H9 (cell line): ENCODE measurements around the gene BTBD1. TPM values are rescaled to one million over a fixed set of nuclear protein-coding genes. Genes with fewer than 3 reads are reported as not detected.

ENCODE experiments used
- DNase-seq: peaks from one replicate; pipeline ENCODE4 v3.0.0-alpha.2; 2017
- H2AFZ ChIP-seq: one replicate; pipeline ENCODE4 v1.6.1; 2013; ENCODE audit warnings: mild to moderate bottlenecking, low read length, control low read depth, moderate library complexity
- H2AK5ac ChIP-seq: 2 replicates; pipeline ENCODE4 v1.6.1; 2013; ENCODE audit warnings: low read length, control low read depth, mixed read lengths; ENCODE audit not compliant: insufficient read length
- H2BK120ac ChIP-seq: one replicate; pipeline ENCODE4 v1.6.1; 2013; ENCODE audit warnings: low read depth, mild to moderate bottlenecking, low read length, control low read depth, inconsistent platforms; ENCODE audit not compliant: poor library complexity, severe bottlenecking
- H2BK12ac ChIP-seq: 2 replicates; pipeline ENCODE4 v1.6.1; 2013; ENCODE audit warnings: low read length, control low read depth, mixed read lengths, low read depth; ENCODE audit not compliant: insufficient read length
- H2BK15ac ChIP-seq: 2 replicates; pipeline ENCODE4 v1.6.1; 2013; ENCODE audit warnings: low read depth, low read length, control low read depth
- H2BK20ac ChIP-seq: one replicate; pipeline ENCODE4 v1.6.1; 2013; ENCODE audit warnings: low read depth, mild to moderate bottlenecking, low read length, control low read depth, inconsistent platforms; ENCODE audit not compliant: poor library complexity, severe bottlenecking
- H2BK5ac ChIP-seq: 2 replicates; pipeline ENCODE4 v1.6.1; 2013; ENCODE audit warnings: low read length, control low read depth, mixed read lengths; ENCODE audit not compliant: insufficient read length
- H3K14ac ChIP-seq: 2 replicates; pipeline ENCODE4 v1.6.1; 2013; ENCODE audit warnings: low read length, control low read depth; ENCODE audit not compliant: insufficient read depth
- H3K18ac ChIP-seq: 2 replicates; pipeline ENCODE4 v1.6.1; 2013; ENCODE audit warnings: low read depth, mild to moderate bottlenecking, mixed read lengths, low read length, control low read depth; ENCODE audit not compliant: insufficient read length
- H3K23ac ChIP-seq: 2 replicates; pipeline ENCODE4 v1.6.1; 2013; ENCODE audit warnings: low read length, control low read depth, mixed read lengths, low read depth; ENCODE audit not compliant: insufficient read length
- H3K23me2 ChIP-seq: 2 replicates; pipeline ENCODE4 v1.6.1; 2013; ENCODE audit warnings: low read depth, mild to moderate bottlenecking, mixed read lengths, low read length, control low read depth; ENCODE audit not compliant: insufficient read length, poor library complexity, severe bottlenecking
- H3K27ac ChIP-seq: 2 replicates; pipeline ENCODE4 v1.5.1; 2013; ENCODE audit warnings: low read length, control low read depth, mixed read lengths, low read depth; ENCODE audit not compliant: insufficient read length
- H3K27me3 ChIP-seq: 2 replicates; pipeline ENCODE4 v1.6.1; 2013; ENCODE audit warnings: low read length, control low read depth, inconsistent platforms; ENCODE audit not compliant: insufficient read depth
- H3K4ac ChIP-seq: 2 replicates; pipeline ENCODE4 v1.6.1; 2013; ENCODE audit warnings: low read depth, mild to moderate bottlenecking, control low read depth, inconsistent platforms, low read length, moderate library complexity
- H3K4me1 ChIP-seq: 2 replicates; pipeline ENCODE4 v1.6.1; 2013; ENCODE audit warnings: low read length, control low read depth, inconsistent platforms; ENCODE audit not compliant: insufficient read depth
- H3K4me2 ChIP-seq: 2 replicates; pipeline ENCODE4 v1.6.1; 2013; ENCODE audit warnings: low read length, control low read depth, mixed read lengths; ENCODE audit not compliant: insufficient read length, insufficient read depth
- H3K56ac ChIP-seq: 2 replicates; pipeline ENCODE4 v1.6.1; 2013; ENCODE audit warnings: low read depth, mild to moderate bottlenecking, mixed read lengths, low read length, control low read depth; ENCODE audit not compliant: insufficient read length
- H3K79me1 ChIP-seq: 2 replicates; pipeline ENCODE4 v1.6.1; 2013; ENCODE audit warnings: low read depth, mild to moderate bottlenecking, moderate library complexity, low read length, control low read depth, inconsistent platforms; ENCODE audit not compliant: insufficient read depth, poor library complexity, severe bottlenecking
- H3K79me2 ChIP-seq: 2 replicates; pipeline ENCODE4 v1.6.1; 2013; ENCODE audit warnings: low read length, control low read depth, inconsistent platforms; ENCODE audit not compliant: insufficient read depth
- H3K9ac ChIP-seq: 2 replicates; pipeline ENCODE4 v1.6.1; 2013; ENCODE audit warnings: low read length, control low read depth, mixed read lengths; ENCODE audit not compliant: insufficient read length; ENCODE audit errors: extremely low read depth
- H3K9me3 ChIP-seq: one replicate; pipeline ENCODE4 v1.6.1; 2013; ENCODE audit warnings: low read depth, low read length, inconsistent platforms; ENCODE audit not compliant: control insufficient read depth
- H3T11ph ChIP-seq: one replicate; pipeline ENCODE4 v1.6.1; 2013; ENCODE audit warnings: mild to moderate bottlenecking, low read length, control low read depth, inconsistent platforms
- H4K20me1 ChIP-seq: one replicate; pipeline ENCODE4 v1.6.1; 2013; ENCODE audit not compliant: control insufficient read depth, insufficient read length, insufficient read depth
- H4K5ac ChIP-seq: 2 replicates; pipeline ENCODE4 v1.6.1; 2013; ENCODE audit warnings: low read depth, mild to moderate bottlenecking, mixed read lengths, low read length, control low read depth; ENCODE audit not compliant: insufficient read length
- H4K8ac ChIP-seq: replicated peaks from 2 replicates; pipeline ENCODE4 v1.6.1; 2013; ENCODE audit warnings: low read length, control low read depth, mixed read lengths, low read depth; ENCODE audit not compliant: insufficient read length
- H4K91ac ChIP-seq: 2 replicates; pipeline ENCODE4 v1.6.1; 2013; ENCODE audit warnings: low read depth, mild to moderate bottlenecking, moderate library complexity, mixed read lengths, low read length, control low read depth; ENCODE audit not compliant: insufficient read length
- H3K27ac Mint-ChIP-seq, 3 experiments: 2 replicates in 2 of 3; 3 replicates in 1 of 3; pipeline ENCODE4 v1.8.0; 2020 to 2021; ENCODE audit warnings: mixed read lengths in 3 of 3, mild to moderate bottlenecking in 1 of 3, moderate library complexity in 1 of 3
- H3K27me3 Mint-ChIP-seq: 2 replicates; pipeline ENCODE4 v1.8.0; 2021; ENCODE audit warnings: low read depth, mild to moderate bottlenecking, moderate library complexity, mixed read lengths
- H3K36me3 Mint-ChIP-seq, 3 experiments: 2 replicates in 2 of 3; 3 replicates in 1 of 3; pipeline ENCODE4 v1.8.0; 2020 to 2021; ENCODE audit warnings: low read depth in 3 of 3, mixed read lengths in 3 of 3; ENCODE audit not compliant: insufficient read depth in 1 of 3
- H3K4me1 Mint-ChIP-seq, 2 experiments: 2 replicates each; pipeline ENCODE4 v1.8.0; 2020; ENCODE audit warnings: mixed read lengths in 2 of 2
- H3K4me3 Mint-ChIP-seq, 2 experiments: 2 replicates in 1 of 2; 3 replicates in 1 of 2; pipeline ENCODE4 v1.8.0; 2020 to 2021; ENCODE audit warnings: mild to moderate bottlenecking in 2 of 2, mixed read lengths in 2 of 2, moderate library complexity in 1 of 2
- H3K9me3 Mint-ChIP-seq, 2 experiments: 2 replicates in 1 of 2; 3 replicates in 1 of 2; pipeline ENCODE4 v1.8.0; 2020; ENCODE audit warnings: mild to moderate bottlenecking in 2 of 2, mixed read lengths in 2 of 2, moderate library complexity in 1 of 2
- CTCF ChIP-seq: fragments of 200-600 bp; sonication (generic); conservative IDR thresholded peaks from 3 replicates; pipeline ENCODE4 v1.8.0; 2021; ENCODE audit warnings: antibody characterized with exemption, mild to moderate bottlenecking
- WGBS: extraction: QIAGEN DNeasy Blood & Tissue Kit; methylation state at CpG from one replicate; pipeline ENCODE4 v1.1.7; 2013; ENCODE audit warnings: missing lambda C conversion rate, low lambda C conversion rate, mixed read lengths; ENCODE audit not compliant: insufficient read length; ENCODE audit errors: extremely low coverage; 5-methylcytosine and 5-hydroxymethylcytosine counted together
- total RNA-seq: library from RNA; stranded (reverse); gene quantifications from 2 replicates; pipeline ENCODE4 v1.2.1, GENCODE V29; 2021

The BTBD1 gene
- total RNA-seq, 1 experiment from 2014 or later: 43.3 TPM

- no peak overlapping the region for H3K56ac ChIP-seq
- no peak overlapping the region for H3T11ph ChIP-seq
- H3K79me1 ChIP-seq: no peaks in the 10 kb centered on the region
- no peak overlapping the region for H2BK120ac ChIP-seq
- Mint-ChIP-seq H3K4me1 (peaks cover 24 to 27% of the 10 kb centered on the region in 2 experiments), H3K4me3 (no peak overlapping the region), H3K27ac (no peak overlapping the region), H3K27me3 (peaks cover 3% of the 10 kb centered on the region; the same call in 1 of the 2 replicates), H3K36me3 (peaks cover 12 to 40% (median 30%) of the 10 kb centered on the region in 3 experiments), H3K9me3 (peaks cover 5 to 10% of the 10 kb centered on the region in 2 experiments; a peak in 3 of 5 replicates)
- no peak for DNase-seq
- no peak overlapping the region for H2AK5ac ChIP-seq
- no peak overlapping the region for H4K91ac ChIP-seq
- no peak overlapping the region for H3K23ac ChIP-seq
- TF ChIP-seq CTCF: no peak
- no peak overlapping the region for H2BK15ac ChIP-seq
- no peak overlapping the region for H3K4ac ChIP-seq
- H2BK12ac ChIP-seq: no peak overlapping the region
- no peaks in the 10 kb centered on the region for H3K27me3 ChIP-seq
- H2AFZ ChIP-seq: no peak overlapping the region
- no peak overlapping the region for H4K8ac ChIP-seq
- H3K9ac ChIP-seq: no peak overlapping the region
- no peaks in the 10 kb centered on the region for H3K4me1 ChIP-seq
- H3K27ac ChIP-seq: no peak overlapping the region
- no peak overlapping the region for H3K18ac ChIP-seq
- peaks cover 5% of the 10 kb centered on the region for H3K23me2 ChIP-seq
- H3K4me2 ChIP-seq: no peak overlapping the region
- WGBS: no CpG with 5 or more reads among the region's 4 CpGs
- no peak overlapping the region for H2BK20ac ChIP-seq
- no peaks in the 10 kb centered on the region for H4K20me1 ChIP-seq
- H3K79me2 ChIP-seq: no peaks in the 10 kb centered on the region
- H4K5ac ChIP-seq: no peak overlapping the region
- H3K9me3 ChIP-seq: no peaks in the 10 kb centered on the region
- no peak overlapping the region for H2BK5ac ChIP-seq
- no peak overlapping the region for H3K14ac ChIP-seq
Observed at GRCh38 chr15:83015361-83015760, 51.7 kb downstream of the BTBD1 start.
